Measurements from ENCODE around the gene PHACTR1. TPM values are rescaled to one million over a fixed set of nuclear protein-coding genes. Genes with fewer than 3 reads are reported as not detected.

Gene PHACTR1
- total RNA-seq, 1 donor from 2014 or later, result 7.9 TPM

DNA sequence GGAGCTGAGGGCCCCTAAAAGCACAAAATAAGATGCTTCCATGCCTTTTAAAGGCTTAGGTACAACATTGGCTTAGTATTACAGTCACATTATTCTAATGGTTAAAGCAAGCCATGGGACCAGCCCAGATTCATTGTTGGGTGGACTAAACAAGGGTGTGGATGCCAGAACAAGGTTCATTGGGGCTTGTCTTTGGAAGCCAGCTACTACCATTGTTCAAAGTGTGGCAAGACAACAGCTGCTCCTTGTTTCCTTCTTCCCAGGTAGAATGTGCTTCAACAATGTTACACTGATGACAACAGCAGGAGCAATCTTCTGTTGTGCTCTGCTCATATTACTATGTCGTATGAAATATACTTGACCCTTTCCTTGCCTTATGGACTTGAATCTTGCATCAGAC lies 350.3 kb downstream of the PHACTR1 start:
- DNase-seq (ENCODE audit: low read depth), result no peak

DNA sequence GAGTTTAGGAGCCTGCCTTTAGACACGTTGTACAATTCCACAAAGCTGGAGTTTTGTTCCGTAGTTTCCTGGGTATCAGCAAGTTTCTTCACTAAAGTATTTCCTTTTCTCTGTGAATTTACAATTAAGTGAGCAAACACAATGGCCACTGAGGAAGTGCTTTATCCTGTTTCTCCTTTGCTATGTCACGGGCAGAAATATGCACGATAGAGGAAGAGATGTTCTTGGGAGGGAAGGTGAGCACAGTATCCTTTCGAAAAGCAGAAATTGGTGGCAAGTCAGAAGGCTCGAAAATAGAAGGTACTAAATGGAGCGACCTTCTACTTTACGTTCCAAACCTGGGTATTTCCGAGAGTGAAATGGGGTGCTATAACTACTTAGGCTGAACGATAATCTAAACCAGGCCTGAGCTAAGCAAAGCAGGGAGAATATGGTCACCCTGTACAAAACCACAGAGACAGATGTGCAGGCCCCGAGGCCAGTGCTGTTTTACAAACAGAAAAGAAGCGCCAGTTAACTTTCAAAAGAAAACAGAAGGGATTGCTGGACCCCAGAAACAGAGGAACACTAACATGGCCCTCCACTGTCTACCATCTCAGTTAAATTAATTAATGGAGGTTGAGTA lies 352.1 kb downstream of the PHACTR1 start:
- DNase-seq (ENCODE audit: low read depth), result no peak

DNA sequence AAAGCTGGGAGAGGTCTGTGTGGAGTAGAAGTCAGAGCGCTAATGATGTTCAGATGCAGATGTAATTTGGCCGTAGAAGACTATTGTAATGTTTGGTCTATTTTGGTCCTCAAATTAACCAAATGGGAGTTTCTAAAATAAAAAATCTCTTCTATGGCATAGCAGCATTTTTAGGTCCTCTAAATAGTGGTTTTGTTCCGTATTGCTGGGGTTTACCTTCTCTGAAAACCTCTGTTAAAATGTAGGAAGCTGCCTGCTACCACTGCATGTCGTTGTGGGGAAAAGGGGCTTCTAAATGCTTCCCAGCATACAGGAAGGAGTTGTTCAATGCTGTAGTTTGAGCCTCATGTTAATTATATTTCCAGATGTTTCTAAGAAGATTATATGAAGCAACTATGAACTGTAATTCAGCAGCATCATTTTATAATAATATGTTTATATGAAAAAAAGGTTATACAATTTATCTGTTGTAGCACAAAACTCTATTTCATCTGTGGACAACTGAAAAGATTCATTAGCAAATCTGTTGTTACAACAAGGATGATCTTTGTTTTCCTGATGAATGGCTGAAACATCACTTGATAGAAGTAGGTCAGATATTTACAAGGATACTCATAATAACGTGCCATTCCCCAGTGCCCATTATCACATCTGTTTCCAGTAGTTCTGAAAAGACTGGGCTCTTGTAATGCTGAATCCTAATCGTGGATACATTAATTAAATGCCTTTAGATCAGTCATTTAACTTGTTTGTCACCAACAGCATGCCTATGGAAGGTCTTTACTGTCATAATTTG lies 355.2 kb downstream of the PHACTR1 start:
- DNase-seq (ENCODE audit: low read depth), result no peak

DNA sequence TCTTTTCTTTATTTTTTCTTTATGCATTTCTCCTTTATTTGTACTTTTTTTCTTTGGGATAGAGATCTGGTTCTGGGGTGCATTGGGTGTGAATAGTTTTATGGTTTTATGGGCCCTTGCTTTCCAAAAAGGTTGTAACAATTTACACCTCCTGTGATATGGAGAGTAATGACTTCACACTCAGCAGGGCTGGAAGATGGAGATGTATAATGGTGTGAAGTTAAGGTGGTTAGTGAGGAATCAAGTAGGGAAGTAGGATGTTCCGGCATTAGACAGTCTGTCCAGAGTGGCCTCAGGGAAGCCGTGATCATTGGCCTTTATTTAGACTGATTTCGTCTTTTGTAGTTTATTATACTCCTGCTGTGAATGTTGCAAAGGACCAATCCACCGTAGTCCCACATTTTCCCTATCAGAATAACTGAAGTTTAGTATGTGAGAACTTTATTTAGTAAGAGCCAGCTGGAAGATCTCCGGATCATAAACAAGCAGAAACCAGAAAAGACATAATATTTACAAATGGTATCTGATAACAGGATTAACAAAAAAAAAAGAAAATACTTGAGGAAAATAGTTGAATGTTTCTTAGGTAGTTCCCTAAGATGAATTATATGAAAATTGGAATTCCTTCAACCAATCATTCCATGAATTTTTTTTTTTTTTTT lies 356.2 kb downstream of the PHACTR1 start:
- DNase-seq (ENCODE audit: low read depth), result no peak

DNA sequence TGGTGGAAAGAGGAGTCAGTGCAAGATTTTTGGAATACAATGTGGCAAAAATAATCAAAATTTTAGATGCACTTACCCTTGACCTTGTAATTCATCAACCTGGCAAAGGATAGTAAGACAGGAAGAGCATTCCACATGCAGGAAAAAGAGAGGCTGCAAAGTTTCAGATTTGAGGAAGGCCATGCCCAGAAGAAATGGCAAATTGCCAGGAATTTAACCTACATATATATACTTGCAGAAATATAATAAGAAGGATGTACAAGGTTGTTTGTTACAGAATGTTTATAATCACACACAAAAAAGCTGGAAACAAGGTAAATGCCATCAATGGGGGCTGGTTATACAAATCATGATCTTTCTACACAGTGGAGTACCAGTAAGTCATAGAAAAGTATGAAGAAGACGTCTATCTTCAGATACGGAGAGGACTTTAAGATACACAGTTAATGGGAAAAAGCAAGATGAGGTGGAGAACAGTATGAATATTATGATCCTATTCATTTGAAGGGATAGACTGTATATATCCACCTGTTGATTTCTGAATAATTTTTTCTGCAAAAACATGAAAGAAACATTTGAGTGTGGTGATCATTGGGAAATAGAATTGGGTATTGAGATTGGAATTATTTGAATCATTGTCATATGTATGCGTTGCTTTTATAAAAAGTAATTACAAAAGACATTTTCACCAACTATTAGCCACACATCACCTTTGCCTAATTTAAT lies 358.0 kb downstream of the PHACTR1 start:
- no peak for DNase-seq (ENCODE audit: low read depth)

DNA sequence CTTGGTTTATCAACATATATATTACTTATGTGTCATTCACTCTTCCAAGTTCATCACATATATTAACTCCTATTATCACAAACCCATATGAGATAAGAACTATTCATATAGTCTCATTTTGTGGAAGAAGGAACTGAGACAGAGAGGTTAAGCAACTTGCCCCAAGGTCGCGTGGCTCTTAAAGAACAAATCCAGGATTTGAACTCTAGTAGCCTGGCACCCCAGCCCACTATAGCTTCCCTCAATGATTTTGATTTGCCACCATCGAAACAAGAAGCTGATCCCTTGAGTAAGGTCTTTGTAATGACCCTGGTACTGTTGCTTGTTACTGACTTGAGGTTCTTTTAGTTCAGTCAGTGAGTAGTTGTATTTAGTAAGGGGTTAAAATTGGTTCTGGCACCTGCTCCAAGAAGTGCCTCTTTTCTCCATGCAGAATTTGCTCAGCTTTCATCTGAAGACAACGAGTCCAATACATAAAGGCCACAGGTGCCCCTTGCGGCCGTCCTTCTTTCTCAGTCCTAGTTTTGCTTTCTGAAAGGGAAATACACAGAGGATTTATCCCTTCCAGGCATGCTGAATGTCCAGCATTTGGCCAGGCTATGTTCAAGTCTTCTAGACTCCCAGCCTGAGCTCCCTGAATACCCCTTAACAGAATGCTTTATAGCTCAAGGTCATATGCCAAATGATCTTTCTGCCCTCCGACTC lies 358.7 kb downstream of the PHACTR1 start:
- DNase-seq (ENCODE audit: low read depth), result no peak

DNA sequence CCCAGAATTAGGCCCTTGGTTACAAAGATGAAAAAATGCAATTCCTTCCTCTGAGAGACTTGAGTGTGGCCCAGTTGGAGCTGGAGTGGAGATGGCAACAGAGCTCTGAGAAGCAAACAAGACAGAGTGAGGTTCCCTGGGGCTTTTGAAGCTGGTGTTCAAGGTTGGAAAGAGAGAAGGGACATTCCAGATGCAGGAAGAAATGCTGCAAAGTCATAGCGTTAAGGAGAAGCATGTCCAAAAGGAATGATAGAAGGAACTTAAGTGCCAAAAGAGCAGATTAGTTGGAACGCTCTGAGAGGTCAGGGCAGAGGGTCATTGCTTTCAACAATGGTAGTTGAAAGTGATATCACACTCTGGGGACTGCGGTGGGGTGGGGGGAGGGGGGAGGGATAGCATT lies 360.0 kb downstream of the PHACTR1 start:
- DNase-seq (ENCODE audit: low read depth), result no peak

DNA sequence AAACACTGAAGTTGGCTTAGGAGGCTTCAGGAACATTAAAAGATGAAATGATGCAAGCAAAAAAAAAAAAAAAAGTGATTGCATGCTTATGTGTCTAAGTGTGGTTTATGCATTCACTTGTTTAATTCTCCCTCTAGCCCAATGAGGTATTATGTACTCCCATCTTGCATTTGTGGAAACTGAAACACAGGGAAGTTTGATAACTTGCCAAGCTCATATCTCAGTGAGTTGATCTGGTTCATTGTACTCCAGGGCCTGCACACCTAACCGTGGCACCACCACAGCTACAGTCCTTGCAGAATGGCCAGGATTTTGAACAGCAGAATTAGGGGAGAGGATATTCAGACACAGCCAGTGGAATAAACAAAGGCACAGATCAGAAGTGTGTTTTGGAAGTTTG lies 360.6 kb downstream of the PHACTR1 start:
- DNase-seq (ENCODE audit: low read depth), result no peak

DNA sequence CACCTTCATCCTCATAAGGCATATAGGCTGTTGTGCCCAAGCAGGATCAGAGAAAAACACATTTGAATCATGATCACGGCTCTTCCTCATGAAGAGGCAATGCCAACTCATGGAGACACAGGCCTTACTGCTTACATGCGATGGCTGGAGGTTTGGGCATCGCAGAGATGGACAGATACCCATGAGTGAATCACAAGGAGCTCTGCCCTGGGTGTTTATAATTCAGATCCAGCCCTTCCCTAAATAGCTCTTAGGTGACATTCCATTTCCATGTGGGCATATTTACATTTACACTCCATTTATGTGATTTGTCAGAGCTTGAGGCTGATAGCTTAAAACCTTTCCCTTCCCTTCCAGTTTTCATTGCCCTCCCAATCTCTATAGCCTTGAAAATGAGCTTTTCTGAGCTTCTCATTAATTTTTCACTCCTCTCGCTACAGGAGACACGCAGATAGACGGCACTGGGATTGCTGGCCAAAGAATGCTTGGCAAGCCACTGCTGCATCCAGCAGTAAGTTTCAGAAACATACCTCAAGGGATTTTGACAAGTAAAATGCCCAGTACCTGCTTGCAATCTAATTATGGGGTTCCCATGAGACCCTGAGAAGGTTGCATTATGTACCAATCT lies 362.6 kb downstream of the PHACTR1 start:
- no peak for DNase-seq (ENCODE audit: low read depth)

DNA sequence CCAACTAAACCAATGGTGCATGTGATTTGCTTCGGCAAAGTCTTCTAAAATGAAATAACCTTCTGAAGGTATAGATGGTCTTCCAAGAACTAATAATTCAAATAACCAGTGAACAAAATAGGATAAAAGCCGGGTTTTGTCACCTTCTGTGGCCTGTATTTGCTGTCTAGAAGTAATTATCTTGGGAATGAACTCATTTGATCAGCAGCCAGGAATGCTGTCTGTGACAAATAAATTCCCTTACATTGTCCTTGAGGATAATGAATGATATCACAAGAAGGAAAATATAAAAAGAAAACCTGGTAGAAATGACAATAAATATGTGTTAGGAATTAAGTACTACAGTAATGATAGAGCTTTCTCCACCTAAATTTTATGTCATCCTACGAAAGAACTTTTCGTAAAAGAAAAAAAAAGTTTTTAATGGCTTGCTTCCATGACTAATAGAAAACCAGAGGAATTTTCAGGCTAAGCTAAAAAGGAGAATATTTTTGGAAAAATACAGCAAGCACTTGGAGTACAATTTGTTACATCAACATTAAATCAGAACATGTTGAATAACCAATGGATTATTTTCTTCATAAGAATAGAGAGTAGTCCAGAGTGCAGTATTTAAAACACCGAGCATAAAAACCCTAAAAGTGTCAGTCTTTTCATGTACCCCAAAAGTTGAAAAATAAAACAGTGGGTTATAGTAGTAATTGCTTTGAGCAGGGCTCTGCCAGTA lies 364.1 kb downstream of the PHACTR1 start:
- no peak for DNase-seq (ENCODE audit: low read depth)

DNA sequence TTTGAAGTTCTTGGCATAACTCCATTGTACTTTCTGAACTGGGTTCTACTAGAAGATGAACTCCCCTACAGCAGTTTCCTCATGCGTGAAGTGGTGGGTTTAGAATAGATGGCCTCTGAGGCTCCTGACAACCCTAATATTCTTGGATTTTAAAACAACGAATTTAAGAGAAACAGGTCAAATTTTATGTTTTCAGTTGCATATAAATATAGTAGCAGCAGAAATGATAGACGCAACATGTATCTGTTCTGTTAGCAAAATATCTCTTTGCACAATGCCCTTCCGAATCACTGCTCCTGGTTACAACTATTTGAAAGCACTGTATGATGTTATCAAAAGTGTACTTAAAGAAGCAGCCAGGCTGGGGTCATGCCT lies 364.6 kb downstream of the PHACTR1 start:
- no peak for DNase-seq (ENCODE audit: low read depth)

DNA sequence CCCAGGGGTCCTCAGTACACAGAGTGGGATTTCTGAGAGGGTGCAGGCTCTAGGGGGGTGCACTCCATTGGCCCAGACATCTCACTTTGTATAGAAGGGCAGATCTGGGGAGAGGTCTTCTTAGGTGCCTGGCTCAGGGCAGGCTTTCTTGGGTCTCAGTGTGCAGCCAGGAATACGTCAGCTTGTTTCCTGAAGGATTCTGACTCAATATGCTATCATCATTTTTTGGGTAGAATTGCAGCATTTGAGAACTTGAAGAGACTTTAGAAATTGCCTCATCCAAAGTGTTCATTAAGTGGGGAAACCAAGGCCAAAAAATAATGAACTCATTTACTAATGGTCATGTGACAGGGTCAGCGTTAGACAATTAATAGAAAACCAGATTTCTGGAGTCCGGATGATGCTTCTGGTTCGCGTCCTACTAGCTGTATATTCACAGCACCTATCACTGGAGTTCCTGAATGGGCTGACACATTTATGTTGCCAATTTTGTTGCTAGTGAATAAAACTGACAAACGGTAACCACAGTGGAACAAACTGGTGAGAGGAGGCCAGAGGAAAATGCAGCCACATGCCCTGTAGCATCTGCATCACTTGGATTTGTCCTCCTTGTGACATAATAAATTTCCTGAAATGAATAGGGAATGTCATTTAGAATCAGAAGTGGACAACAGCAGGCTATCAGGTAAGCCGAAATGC lies 372.9 kb downstream of the PHACTR1 start:
- DNase-seq (ENCODE audit: low read depth), result no peak

DNA sequence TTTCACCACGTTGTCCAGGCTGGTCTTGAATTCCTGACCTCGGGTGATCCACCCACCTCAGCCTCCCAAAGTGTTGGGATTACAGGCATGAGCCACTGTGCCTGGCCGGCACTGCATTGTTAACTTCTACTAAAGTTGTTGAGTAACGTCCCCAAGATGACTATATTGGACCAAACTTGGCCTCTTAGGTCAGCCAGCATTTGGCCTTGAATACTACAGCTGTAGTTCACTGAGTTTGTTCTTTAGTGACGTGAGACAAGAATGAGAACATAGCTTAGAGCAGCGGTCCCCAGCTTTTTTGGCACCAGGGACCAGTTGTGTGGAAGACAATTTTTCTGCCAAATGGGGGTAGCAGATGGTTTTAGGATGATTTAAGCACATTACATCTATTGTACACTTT lies 374.6 kb downstream of the PHACTR1 start:
- no peak for DNase-seq (ENCODE audit: low read depth)

DNA sequence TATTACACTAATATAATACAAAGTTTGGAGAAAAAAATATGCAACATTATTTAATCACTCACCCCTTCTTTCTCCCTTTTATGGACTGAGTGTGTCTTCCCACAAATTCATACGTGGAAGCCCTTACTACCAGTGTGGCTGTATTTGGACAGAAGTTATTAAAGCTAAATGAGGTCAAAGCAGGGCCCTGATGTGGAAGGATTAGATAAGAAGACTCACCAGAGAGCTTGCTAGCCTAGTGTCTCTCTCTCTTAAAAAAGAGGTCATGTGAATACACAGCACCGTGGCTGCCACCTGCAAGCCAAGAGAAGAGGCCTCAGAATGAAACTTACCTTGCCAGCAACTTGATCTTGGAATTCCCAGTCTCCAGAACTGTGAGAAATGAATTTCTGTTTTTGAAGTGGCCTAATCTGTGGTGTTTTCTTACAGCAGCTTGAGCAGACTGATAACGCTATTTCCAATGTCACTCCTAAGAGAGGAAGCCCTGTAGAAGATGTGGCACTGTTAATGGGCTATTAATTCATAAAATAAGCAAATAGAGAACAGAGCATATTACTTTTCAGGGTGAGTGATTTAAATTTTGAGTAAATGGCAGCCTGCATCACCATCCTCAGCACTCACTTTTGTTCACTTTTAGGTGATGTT lies 378.3 kb downstream of the PHACTR1 start:
- no peak for DNase-seq (ENCODE audit: low read depth)

DNA sequence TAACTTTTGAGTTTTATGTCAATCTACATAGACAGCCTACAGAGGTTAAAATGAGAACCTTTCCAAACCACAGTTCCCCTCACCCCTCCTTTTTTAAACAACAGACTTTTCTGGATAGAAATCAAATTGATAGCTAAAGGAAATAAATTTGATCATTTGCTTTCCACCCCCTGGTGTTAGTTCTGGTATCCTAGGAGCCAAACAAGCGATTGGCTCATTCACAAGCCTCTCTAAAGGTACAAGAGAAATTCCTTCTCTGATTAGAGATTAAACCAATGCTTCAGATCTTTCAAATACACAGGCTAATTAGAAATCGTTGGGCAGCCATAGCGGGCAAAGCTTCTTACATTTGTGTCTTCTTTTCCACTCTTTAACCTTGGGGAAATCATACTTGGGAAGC lies 379.5 kb downstream of the PHACTR1 start:
- no peak for DNase-seq (ENCODE audit: low read depth)

DNA sequence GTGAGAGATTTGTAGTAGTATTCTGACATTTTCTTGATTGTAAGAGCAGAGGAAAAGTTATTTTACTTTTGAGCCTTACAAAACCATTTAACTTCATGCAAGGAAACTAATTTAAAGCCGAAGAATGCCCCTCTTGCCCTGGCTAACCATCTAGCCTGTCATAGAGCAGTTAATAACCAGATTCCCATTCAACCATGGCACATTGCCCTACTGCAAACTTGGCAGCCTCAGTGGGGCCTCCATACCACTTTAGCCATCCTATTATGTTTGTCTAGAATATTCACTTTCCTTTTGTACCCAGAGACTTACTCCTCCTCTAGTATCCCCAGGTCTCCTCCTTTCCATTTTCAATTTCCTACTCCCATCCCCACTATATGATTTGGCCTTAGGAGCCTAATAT lies 380.9 kb downstream of the PHACTR1 start:
- DNase-seq (ENCODE audit: low read depth), result no peak

DNA sequence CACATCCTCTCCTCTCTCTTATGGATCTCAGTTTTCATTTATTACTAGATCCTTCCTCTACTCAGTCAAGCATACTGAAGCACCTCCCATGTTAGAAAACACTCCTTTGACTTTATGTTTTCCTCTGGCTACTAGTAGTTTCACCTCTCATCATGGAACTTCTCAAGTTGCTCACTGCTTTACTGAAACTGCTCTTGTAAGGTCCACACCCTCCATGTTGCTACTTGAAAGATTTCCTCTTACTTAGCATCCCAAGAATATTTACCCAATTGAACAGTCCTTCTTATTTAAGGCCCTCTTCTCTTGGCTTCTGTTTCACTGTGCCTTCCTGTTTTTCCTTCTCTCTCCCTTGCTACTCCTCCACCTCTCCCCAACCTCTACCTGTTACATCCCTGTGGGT lies 381.4 kb downstream of the PHACTR1 start:
- no peak for DNase-seq (ENCODE audit: low read depth)

DNA sequence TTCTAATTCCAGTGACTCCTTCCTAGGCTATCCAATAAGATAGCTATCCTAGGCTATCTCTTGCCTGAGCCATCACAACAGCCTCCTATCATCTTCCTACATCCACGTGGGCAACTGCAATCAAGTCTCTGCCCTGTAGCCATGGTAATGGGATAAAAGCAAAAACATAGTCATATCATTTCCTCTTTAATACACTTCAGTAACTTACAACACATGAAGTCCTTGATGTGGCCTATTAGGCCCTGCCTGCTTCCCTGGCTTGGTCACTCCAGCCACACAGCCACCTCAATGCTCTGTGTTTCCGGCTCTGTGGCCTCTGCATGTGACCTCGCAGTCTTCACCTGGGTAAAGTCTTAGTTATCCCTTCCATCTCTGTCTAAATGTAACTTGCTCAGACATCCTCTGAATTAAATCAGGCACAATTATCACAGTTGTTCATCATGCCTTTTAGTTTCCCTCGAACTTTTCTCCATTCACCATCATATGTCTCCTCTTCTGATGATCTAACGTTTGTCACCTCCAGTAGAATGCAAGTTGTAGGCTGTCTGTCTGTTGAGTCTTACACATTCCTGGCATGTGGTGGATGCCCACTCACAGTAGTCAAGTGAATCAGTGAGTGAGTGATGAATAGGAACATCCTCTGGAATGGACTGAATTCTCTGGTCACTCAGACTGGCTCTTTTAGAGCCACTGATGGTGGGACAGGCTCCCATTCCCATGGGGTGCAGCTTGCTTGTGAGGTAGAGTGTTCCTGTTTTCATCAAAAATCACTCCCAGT lies 382.4 kb downstream of the PHACTR1 start:
- no peak for DNase-seq (ENCODE audit: low read depth)
